ENCODE measurements around the gene NAPB. TPM values are rescaled to one million over a fixed set of nuclear protein-coding genes. Genes with fewer than 3 reads are reported as not detected.
"Not testable (repeated sequence)": the region's sequence is repeated elsewhere in the genome, so short reads cannot be mapped to it uniquely, and the experiment has no call there.

The NAPB gene
- total RNA-seq, 4 donors from 2014 or later, result 9.0 to 23.6 (median 16.9) TPM

DNA sequence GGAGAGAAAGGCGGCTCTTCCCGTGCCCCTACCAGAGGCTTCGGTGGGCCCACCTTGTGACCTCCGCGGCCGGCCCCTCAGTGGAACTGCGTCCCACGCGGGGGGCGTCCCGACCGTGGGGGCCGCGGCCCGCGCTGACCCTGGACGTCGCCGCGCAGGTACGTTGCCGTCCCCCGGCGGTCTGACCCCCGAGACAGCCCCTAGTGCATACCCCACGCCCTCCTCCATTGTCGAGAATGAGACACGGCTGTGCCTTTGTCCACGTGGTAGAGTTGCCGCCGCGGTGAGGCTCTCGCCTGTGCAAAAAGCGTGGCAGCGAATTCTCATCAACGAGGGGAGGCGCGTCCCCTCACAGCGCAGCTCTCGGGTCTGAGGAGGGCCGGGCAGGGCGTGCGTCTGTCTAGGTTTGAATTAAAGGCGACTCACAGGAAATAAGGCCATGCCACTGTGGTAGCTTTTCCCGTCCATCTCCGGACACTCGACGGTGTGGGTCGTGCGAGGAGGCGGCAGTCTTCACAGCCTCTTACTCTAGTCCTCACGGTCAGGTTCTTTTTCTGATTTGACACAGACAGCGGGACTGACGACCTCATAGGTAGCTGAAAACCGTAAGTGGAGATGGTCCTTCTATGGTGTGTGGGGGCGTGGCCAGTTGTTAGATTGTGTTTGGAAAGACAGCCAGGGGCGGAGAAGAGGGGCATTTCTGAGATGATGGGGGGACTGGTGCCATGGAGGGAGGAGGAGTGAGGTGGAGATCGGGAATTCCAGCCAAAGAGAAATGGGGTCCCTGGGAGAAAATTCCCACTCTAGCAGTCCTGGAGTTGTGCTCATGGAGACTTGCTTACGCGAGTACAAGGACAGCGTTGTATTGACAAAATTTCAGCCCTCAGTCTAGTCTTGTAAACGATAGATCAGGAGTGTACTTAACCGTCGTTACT is 70.1 kb downstream of the NAPB start:
- no peaks in the 10 kb centered on the region for H3K27me3 ChIP-seq
- intact Hi-C loops (cut with DNase I; ENCODE audit: low total_unique reads), result no loop called here
- H3K4me3 ChIP-seq, result peak overlapping the region; percentile 81 to 91
- peak overlapping the region; percentile 94 to 98 for H3K27ac ChIP-seq
- H3K4me1 ChIP-seq, result no peaks in the 10 kb centered on the region
- DNase-seq, result peak in 1 of 2 donors; percentile 52
- no peaks in the 10 kb centered on the region for H3K36me3 ChIP-seq
- no peaks in the 10 kb centered on the region for H3K9me3 ChIP-seq
- TF ChIP-seq POLR2A (IDR thresholded peaks at IDR 0.05) (no peak), CTCF (IDR thresholded peaks at IDR 0.05) (no peak)

GRCh38 chr20:23350196-23350903 is 70.9 kb downstream of the NAPB start, which contains the start of gene NXT1:
Gene NXT1 (plus strand): TSS chr20:23350791. CDS start chr20:23354042, 3,251 bp downstream.
- TF ChIP-seq POLR2A (IDR thresholded peaks at IDR 0.05), result peak; percentile 89
- TF ChIP-seq CTCF (IDR thresholded peaks at IDR 0.05), result no peak
- intact Hi-C loops (cut with DNase I; ENCODE audit: low total_unique reads), result no loop called here
- H3K36me3 ChIP-seq, result no peaks in the 10 kb centered on the region
- no peaks in the 10 kb centered on the region for H3K4me1 ChIP-seq
- peak within 1 kb of the TSS; percentile 81 to 91 for H3K4me3 ChIP-seq
- H3K27ac ChIP-seq, result peak within 1 kb of the TSS; percentile 94 to 98
- DNase-seq, result peak; percentile 98
- H3K27me3 ChIP-seq, result no peaks in the 10 kb centered on the region
- H3K9me3 ChIP-seq, result no peaks in the 10 kb centered on the region

GRCh38 chr20:23349338-23350195 is 71.7 kb downstream of the NAPB start:
- DNase-seq, result peak; percentile 81 to 83
- H3K4me1 ChIP-seq, result no peaks in the 10 kb centered on the region
- no peaks in the 10 kb centered on the region for H3K27me3 ChIP-seq
- H3K4me3 ChIP-seq, result peak overlapping the region; percentile 81 to 91
- TF ChIP-seq CTCF (IDR thresholded peaks at IDR 0.05) (peak in 3 of 4 experiments; percentile 48 to 65 (median 55)), POLR2A (IDR thresholded peaks at IDR 0.05) (peak in 1 of 2 donors; percentile 5)
- peak overlapping the region; percentile 94 to 98 for H3K27ac ChIP-seq
- no peaks in the 10 kb centered on the region for H3K36me3 ChIP-seq
- intact Hi-C loops (cut with DNase I; ENCODE audit: low total_unique reads), result no loop called here
- H3K9me3 ChIP-seq, result no peaks in the 10 kb centered on the region

DNA sequence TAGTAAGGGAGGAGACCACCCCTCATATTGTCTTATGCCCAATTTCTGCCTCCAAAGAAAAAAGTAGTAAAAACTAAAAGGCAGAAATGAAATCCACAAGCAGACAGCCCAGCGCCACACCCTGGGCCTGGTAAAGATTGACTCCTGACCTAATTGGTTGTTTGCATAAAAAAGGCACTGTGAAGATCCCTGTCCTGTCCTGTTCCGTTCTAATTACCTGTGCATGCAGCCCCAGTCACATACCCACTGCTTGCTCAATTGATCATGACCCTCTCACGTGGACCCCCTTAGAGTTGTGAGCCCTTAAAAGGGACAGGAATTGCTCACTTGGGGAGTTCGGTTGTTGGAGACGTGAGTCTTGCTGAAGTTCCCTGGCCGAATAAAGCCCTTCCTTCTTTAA is 72.8 kb downstream of the NAPB start:
- H3K27me3 ChIP-seq; DNase-seq; H3K36me3 ChIP-seq; H3K4me3 ChIP-seq; H3K4me1 ChIP-seq; H3K9me3 ChIP-seq; intact Hi-C loops (cut with DNase I; ENCODE audit: low total_unique reads): not testable (repeated sequence)
- H3K27ac ChIP-seq, result peak overlapping the region in 1 of 2 donors; percentile 98

DNA sequence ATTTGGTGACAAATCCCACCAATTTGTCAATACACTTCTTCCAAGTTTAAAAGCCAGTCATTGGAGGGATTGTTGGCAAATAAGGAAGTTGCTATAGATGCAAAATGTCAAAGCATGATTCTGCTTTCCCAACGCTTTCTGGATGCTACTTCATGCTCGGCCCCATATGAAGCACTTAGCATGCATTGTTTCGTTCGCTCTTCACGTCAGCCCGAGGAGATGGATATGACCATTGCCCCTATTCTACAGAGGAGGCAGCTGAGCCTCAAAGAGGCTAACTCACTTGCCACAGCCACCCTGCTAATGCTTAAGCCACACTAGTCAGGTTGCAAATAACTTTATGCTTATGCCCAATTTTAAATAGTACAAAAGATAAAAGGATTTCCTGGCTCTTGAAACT is 73.5 kb downstream of the NAPB start:
- H3K27ac ChIP-seq, result no peak overlapping the region
- H3K27me3 ChIP-seq, result no peaks in the 10 kb centered on the region
- TF ChIP-seq CTCF (IDR thresholded peaks at IDR 0.05) (no peak), POLR2A (IDR thresholded peaks at IDR 0.05) (no peak)
- intact Hi-C loops (cut with DNase I; ENCODE audit: low total_unique reads), result no loop called here
- no peak for DNase-seq
- no peaks in the 10 kb centered on the region for H3K4me1 ChIP-seq
- H3K4me3 ChIP-seq, result no peak overlapping the region
- H3K9me3 ChIP-seq, result no peaks in the 10 kb centered on the region
- H3K36me3 ChIP-seq, result no peaks in the 10 kb centered on the region

Data from uterus (tissue), 4 donors.